Right hindlimb (tissue), 1 donor: ENCODE results near the gene NPY2R.

Experiments used
- DNase-seq: peaks from one replicate; pipeline ENCODE4 v3.0.0-alpha.2; 2018

The NPY2R gene

GRCh38 chr4:155252327-155252726 is 43.9 kb downstream of the NPY2R start:
- no peak for DNase-seq

GRCh38 chr4:155263480-155263879 is 55.0 kb downstream of the NPY2R start:
- no peak for DNase-seq

GRCh38 chr4:155265113-155265512 is 56.7 kb downstream of the NPY2R start:
- no peak for DNase-seq
